ENCODE data around the gene NCAPD2. TPM values are rescaled to one million over a fixed set of nuclear protein-coding genes. Genes with fewer than 3 reads are reported as not detected.

Gene NCAPD2
- total RNA-seq, 2 experiments from 2014 or later = 195 to 201 TPM

DNA sequence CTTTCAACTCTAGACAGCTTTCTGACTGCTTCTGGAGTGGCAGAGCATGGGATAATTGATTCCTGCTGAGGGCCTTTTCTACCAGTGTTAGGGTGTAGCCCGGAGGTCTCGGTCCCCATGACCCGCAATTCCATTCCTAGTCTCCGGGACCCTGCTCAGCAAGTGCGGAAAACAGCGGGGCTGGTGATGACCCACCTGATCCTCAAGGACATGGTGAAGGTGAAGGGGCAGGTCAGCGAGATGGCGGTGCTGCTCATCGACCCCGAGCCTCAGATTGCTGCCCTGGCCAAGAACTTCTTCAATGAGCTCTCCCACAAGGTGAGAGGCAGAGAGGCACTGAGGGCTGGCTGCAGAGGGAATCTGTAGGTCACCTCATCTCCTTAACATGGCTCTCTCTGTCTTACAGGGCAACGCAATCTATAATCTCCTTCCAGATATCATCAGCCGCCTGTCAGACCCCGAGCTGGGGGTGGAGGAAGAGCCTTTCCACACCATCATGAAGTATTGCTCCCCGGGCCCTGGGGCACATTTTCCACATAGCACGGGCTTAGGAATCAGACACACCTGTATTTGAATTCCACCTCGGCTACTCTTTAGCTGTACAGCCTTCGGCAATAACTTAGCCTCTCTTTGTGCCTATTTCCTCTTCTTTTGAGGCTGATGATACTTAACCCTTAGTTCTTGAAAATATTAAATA, 34.8 kb downstream of the NCAPD2 start:
- no peak overlapping the region for H3K27ac Mint-ChIP-seq
- CTCF ChIA-PET = interaction anchor here (0.9 kb wide), 1 partner anchor 193 kb away, joined by 3 read pairs; no protein-coding TSS in a partner anchor
- no peak for DNase-seq
- H3K36me3 Mint-ChIP-seq (ENCODE audit: low read depth) = peaks cover 84% of the 10 kb centered on the region
- no peak overlapping the region for H3K4me3 Mint-ChIP-seq
- peaks cover 28% of the 10 kb centered on the region for H3K4me1 Mint-ChIP-seq (ENCODE audit: low read depth)
- POLR2A ChIA-PET = interaction anchor here (0.8 to 1.1 kb wide), 2 partner anchors 12 to 17 kb away, joined by 3 read pairs; no protein-coding TSS in a partner anchor
- H3K27me3 Mint-ChIP-seq (ENCODE audit: low read depth) = no peaks in the 10 kb centered on the region
- ATAC-seq = no peak
- H3K9me3 Mint-ChIP-seq (ENCODE audit: insufficient read depth) = no peaks in the 10 kb centered on the region

DNA sequence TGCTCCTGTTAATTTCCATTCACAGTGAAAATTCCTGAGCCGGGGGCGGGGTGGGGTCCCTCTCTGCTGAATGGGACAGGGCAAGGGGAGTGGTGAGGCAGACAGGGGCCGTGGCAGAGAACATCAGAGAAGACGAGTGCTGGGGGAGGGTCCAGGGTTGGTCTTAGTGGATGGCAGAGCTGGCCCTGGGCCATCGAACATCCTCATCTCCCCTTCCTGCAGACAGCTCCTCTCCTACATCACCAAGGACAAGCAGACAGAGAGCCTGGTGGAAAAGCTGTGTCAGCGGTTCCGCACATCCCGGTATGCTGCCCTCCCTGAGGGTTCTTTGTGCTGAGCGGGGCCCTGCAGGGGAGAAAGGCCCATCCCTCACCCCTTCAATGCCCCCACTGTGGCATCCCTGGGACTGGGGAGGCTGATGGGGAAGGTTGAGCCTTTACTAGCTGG, 35.4 kb downstream of the NCAPD2 start:
- peaks cover 31% of the 10 kb centered on the region for H3K4me1 Mint-ChIP-seq (ENCODE audit: low read depth)
- POLR2A ChIA-PET = interaction anchor here (0.8 kb wide), 1 partner anchor 16 kb away, joined by 3 read pairs; no protein-coding TSS in a partner anchor
- no peak for DNase-seq
- no peaks in the 10 kb centered on the region for H3K9me3 Mint-ChIP-seq (ENCODE audit: insufficient read depth)
- no peak for ATAC-seq
- H3K36me3 Mint-ChIP-seq (ENCODE audit: low read depth) = peaks cover 84% of the 10 kb centered on the region
- no peak overlapping the region for H3K4me3 Mint-ChIP-seq
- H3K27ac Mint-ChIP-seq = peak overlapping the region; percentile 14
- CTCF ChIA-PET = interaction anchor here (0.9 kb wide), 1 partner anchor 194 kb away, joined by 3 read pairs; no protein-coding TSS in a partner anchor
- no peaks in the 10 kb centered on the region for H3K27me3 Mint-ChIP-seq (ENCODE audit: low read depth)

DNA sequence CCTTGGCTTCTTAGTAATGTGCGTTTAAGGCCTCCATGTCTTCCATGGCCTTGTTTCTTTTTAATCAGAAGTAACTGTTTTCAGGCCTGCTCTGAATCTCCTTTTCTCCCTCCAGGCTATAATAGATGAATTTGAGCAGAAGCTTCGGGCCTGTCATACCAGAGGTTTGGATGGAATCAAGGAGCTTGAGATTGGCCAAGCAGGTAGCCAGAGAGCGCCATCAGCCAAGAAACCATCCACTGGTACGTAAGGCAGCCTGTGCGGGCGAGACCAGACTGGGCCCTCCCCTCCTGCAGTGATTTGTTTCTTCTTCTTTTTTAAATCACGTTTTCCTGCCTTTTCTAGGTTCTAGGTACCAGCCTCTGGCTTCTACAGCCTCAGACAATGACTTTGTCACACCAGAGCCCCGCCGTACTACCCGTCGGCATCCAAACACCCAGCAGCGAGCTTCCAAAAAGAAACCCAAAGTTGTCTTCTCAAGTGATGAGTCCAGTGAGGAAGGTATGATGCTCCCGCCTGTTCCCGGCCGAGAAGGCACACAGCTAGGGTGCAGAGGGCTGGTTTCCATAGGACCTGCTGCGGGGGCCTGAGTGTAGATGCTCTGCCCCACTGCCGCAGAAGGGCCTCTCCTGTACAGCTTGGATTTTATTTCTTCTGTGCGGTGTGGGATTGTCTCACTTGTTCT, 36.8 kb downstream of the NCAPD2 start:
- POLR2A ChIA-PET = interaction anchor here (1.1 kb wide), 2 partner anchors 37 to 60 kb away, joined by 3 to 4 read pairs; partner anchors contain the start of genes MRPL51 and VAMP1

DNA sequence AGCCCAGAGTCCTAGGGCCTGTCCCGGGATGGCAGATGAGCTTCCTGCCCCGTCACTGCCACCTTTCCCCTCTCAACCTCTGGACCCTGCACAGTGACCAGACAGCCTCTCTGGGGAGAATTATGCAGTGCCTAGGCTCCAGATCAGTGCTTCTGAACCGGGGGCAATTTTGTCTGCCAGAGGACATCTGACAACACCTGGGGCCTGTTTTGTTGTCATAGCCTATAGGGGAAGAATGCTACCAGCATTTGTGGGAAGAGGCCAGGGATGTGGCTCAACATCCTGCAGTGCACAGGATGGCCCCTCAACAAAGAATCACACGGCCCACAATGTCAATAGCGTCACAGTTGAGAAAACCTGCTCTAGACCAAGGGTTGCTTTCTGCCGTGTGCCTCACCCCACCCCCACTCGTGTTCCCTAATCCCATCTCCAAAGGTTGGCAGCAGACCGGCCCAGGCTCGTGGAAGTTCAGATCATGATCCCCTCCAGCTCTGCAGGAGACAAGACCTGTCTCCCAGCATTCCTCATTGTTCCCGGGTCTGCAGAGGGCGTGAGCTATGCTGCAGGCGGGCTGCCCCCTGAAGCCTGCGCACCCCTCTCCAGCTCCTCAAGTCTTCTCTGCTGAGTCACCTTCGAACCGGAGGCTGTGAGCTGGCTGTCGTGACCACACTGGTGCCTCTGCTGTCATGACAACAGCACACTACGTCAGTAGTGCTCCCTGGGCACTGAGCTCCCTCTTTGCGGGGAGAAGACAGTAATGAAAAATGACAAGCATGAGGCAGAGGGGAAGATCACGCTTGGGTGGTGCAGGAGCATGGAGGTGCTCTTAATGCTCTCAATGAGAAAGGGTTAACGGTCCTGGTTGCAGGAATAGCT, 38.4 kb downstream of the NCAPD2 start:
- ATAC-seq = peak; percentile 43
- ChIA-PET CTCF (interaction anchor here (0.9 to 2.1 kb wide), 11 partner anchors 15 to 197 kb away, joined by 3 to 11 read pairs (median 6); partner anchors contain the start of genes NOP2, VAMP1 and ZNF384), POLR2A (interaction anchor here (0.7 to 1.8 kb wide), 17 partner anchors 9 to 198 kb away, joined by 3 to 14 read pairs (median 5); partner anchors contain the start of genes MRPL51, VAMP1 and ZNF384)
- Mint-ChIP-seq H3K4me3 (peak overlapping the region; percentile 99), H3K4me1 (ENCODE audit: low read depth) (peaks cover 42% of the 10 kb centered on the region), H3K36me3 (ENCODE audit: low read depth) (peaks cover 88% of the 10 kb centered on the region), H3K27me3 (ENCODE audit: low read depth) (no peaks in the 10 kb centered on the region), H3K9me3 (ENCODE audit: insufficient read depth) (no peaks in the 10 kb centered on the region), H3K27ac (peak overlapping the region; percentile 100)
- DNase-seq = peak; percentile 92

More for the DNA sequence above, 36.8 kb downstream of the NCAPD2 start:
- Mint-ChIP-seq H3K4me1 (ENCODE audit: low read depth) (peaks cover 31% of the 10 kb centered on the region), H3K4me3 (no peak overlapping the region), H3K27me3 (ENCODE audit: low read depth) (no peaks in the 10 kb centered on the region), H3K9me3 (ENCODE audit: insufficient read depth) (no peaks in the 10 kb centered on the region), H3K36me3 (ENCODE audit: low read depth) (peaks cover 87% of the 10 kb centered on the region), H3K27ac (peak overlapping the region; percentile 58)
- CTCF ChIA-PET = interaction anchor here (1.0 to 2.1 kb wide), 2 partner anchors 27 to 36 kb away, joined by 3 to 8 read pairs; no protein-coding TSS in a partner anchor
- no peak for DNase-seq
- ATAC-seq = no peak

DNA sequence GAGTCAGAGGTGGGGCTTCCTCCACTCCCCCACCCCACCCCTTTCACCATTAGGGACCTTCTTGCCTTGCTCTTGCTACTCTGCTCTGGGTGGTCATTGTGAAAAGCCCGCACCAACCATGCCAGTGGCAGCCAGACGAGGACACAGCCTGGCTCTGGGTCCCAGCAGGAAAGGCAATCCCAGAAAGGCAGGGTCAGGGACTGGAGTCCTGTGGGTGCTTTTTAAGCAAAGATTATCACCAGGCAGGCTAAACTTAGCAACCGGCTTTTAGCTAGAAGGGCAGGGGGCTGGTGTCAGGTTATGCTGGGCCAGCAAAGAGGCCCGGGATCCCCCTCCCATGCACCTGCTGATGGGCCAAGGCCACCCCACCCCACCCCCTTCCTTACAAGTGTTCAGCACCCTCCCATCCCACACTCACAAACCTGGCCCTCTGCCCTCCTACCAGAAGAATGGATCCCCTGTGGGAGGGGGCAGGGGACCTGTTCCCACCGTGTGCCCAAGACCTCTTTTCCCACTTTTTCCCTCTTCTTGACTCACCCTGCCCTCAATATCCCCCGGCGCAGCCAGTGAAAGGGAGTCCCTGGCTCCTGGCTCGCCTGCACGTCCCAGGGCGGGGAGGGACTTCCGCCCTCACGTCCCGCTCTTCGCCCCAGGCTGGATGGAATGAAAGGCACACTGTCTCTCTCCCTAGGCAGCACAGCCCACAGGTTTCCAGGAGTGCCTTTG, 39.2 kb downstream of the NCAPD2 start:
- peaks cover 88% of the 10 kb centered on the region for H3K36me3 Mint-ChIP-seq (ENCODE audit: low read depth)
- H3K27me3 Mint-ChIP-seq (ENCODE audit: low read depth) = no peaks in the 10 kb centered on the region
- ChIA-PET POLR2A (interaction anchor here (0.7 to 1.8 kb wide), 16 partner anchors 10 to 198 kb away, joined by 3 to 14 read pairs (median 4); partner anchors contain the start of genes MRPL51, VAMP1 and ZNF384), CTCF (interaction anchor here (0.9 to 2.1 kb wide), 8 partner anchors 24 to 156 kb away, joined by 3 to 11 read pairs (median 6); partner anchors contain the start of genes NOP2, VAMP1 and ZNF384)
- H3K9me3 Mint-ChIP-seq (ENCODE audit: insufficient read depth) = no peaks in the 10 kb centered on the region
- H3K4me3 Mint-ChIP-seq = peak overlapping the region; percentile 99
- peak overlapping the region; percentile 100 for H3K27ac Mint-ChIP-seq
- DNase-seq (peak; percentile 52), ATAC-seq (peak; percentile 3)
- H3K4me1 Mint-ChIP-seq (ENCODE audit: low read depth) = peaks cover 50% of the 10 kb centered on the region

DNA sequence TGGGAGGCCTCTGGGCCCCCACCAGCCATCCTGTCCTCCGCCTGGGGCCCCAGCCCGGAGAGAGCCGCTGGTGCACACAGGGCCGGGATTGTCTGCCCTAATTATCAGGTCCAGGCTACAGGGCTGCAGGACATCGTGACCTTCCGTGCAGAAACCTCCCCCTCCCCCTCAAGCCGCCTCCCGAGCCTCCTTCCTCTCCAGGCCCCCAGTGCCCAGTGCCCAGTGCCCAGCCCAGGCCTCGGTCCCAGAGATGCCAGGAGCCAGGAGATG, 39.7 kb downstream of the NCAPD2 start:
- Mint-ChIP-seq H3K27ac (peak overlapping the region; percentile 100), H3K4me1 (ENCODE audit: low read depth) (peaks cover 54% of the 10 kb centered on the region), H3K27me3 (ENCODE audit: low read depth) (no peaks in the 10 kb centered on the region), H3K9me3 (ENCODE audit: insufficient read depth) (no peaks in the 10 kb centered on the region), H3K4me3 (peak overlapping the region; percentile 99), H3K36me3 (ENCODE audit: low read depth) (peaks cover 89% of the 10 kb centered on the region)
- ATAC-seq (peak; percentile 0), DNase-seq (no peak)
- CTCF ChIA-PET = interaction anchor here (1.0 to 8.3 kb wide), 7 partner anchors 19 to 197 kb away, joined by 3 to 97 read pairs (median 8); partner anchors contain the start of gene VAMP1
- POLR2A ChIA-PET = interaction anchor here (0.5 to 7.2 kb wide), 27 partner anchors 8 to 319 kb away, joined by 3 to 74 read pairs (median 4); partner anchors contain the start of genes MRPL51, NOP2, USP5 and VAMP1

DNA sequence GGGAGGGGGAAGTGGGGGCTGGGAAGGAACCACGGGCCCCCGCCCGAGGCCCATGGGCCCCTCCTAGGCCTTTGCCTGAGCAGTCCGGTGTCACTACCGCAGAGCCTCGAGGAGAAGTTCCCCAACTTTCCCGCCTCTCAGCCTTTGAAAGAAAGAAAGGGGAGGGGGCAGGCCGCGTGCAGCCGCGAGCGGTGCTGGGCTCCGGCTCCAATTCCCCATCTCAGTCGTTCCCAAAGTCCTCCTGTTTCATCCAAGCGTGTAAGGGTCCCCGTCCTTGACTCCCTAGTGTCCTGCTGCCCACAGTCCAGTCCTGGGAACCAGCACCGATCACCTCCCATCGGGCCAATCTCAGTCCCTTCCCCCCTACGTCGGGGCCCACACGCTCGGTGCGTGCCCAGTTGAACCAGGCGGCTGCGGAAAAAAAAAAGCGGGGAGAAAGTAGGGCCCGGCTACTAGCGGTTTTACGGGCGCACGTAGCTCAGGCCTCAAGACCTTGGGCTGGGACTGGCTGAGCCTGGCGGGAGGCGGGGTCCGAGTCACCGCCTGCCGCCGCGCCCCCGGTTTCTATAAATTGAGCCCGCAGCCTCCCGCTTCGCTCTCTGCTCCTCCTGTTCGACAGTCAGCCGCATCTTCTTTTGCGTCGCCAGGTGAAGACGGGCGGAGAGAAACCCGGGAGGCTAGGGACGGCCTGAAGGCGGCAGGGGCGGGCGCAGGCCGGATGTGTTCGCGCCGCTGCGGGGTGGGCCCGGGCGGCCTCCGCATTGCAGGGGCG, 40.2 kb downstream of the NCAPD2 start, which contains the start of gene GAPDH:
Gene GAPDH, plus strand, starts transcription at position 595 of the 772 bp plus-strand sequence. CDS start 316 bp downstream, outside the sequence.
- peak; percentile 62 for ATAC-seq
- Mint-ChIP-seq H3K4me3 (peak within 1 kb of the TSS; percentile 99), H3K4me1 (ENCODE audit: low read depth) (peaks cover 59% of the 10 kb centered on the region), H3K9me3 (ENCODE audit: insufficient read depth) (no peaks in the 10 kb centered on the region), H3K27me3 (ENCODE audit: low read depth) (no peaks in the 10 kb centered on the region), H3K36me3 (ENCODE audit: low read depth) (peaks cover 89% of the 10 kb centered on the region), H3K27ac (peak within 1 kb of the TSS; percentile 100)
- ChIA-PET CTCF (interaction anchor here (1.0 to 8.3 kb wide), 6 partner anchors 19 to 198 kb away, joined by 3 to 97 read pairs (median 8); partner anchors contain the start of gene VAMP1), POLR2A (interaction anchor here (0.5 to 7.2 kb wide), 24 partner anchors 9 to 318 kb away, joined by 3 to 74 read pairs (median 4); partner anchors contain the start of genes MRPL51, NOP2, USP5 and VAMP1)
- peak; percentile 94 for DNase-seq

DNA sequence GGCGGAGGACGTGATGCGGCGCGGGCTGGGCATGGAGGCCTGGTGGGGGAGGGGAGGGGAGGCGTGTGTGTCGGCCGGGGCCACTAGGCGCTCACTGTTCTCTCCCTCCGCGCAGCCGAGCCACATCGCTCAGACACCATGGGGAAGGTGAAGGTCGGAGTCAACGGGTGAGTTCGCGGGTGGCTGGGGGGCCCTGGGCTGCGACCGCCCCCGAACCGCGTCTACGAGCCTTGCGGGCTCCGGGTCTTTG, 40.7 kb downstream of the NCAPD2 start:
- ATAC-seq (no peak), DNase-seq (no peak)
- no peaks in the 10 kb centered on the region for H3K9me3 Mint-ChIP-seq (ENCODE audit: insufficient read depth)
- CTCF ChIA-PET = interaction anchor here (1.0 to 8.3 kb wide), 6 partner anchors 18 to 198 kb away, joined by 3 to 97 read pairs (median 6); no protein-coding TSS in a partner anchor
- H3K4me3 Mint-ChIP-seq = peak overlapping the region; percentile 99
- H3K36me3 Mint-ChIP-seq (ENCODE audit: low read depth) = peaks cover 90% of the 10 kb centered on the region
- H3K4me1 Mint-ChIP-seq (ENCODE audit: low read depth) = peaks cover 64% of the 10 kb centered on the region
- POLR2A ChIA-PET = interaction anchor here (0.6 to 7.2 kb wide), 18 partner anchors 9 to 409 kb away, joined by 3 to 74 read pairs (median 4); partner anchors contain the start of genes C12orf57, MRPL51, RNU7-1 and USP5
- H3K27me3 Mint-ChIP-seq (ENCODE audit: low read depth) = no peaks in the 10 kb centered on the region
- H3K27ac Mint-ChIP-seq = peak overlapping the region; percentile 100

DNA sequence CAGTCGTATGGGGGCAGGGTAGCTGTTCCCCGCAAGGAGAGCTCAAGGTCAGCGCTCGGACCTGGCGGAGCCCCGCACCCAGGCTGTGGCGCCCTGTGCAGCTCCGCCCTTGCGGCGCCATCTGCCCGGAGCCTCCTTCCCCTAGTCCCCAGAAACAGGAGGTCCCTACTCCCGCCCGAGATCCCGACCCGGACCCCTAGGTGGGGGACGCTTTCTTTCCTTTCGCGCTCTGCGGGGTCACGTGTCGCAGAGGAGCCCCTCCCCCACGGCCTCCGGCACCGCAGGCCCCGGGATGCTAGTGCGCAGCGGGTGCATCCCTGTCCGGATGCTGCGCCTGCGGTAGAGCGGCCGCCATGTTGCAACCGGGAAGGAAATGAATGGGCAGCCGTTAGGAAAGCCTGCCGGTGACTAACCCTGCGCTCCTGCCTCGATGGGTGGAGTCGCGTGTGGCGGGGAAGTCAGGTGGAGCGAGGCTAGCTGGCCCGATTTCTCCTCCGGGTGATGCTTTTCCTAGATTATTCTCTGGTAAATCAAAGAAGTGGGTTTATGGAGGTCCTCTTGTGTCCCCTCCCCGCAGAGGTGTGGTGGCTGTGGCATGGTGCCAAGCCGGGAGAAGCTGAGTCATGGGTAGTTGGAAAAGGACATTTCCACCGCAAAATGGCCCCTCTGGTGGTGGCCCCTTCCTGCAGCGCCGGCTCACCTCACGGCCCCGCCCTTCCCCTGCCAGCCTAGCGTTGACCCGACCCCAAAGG, 41.2 kb downstream of the NCAPD2 start:
- H3K27me3 Mint-ChIP-seq (ENCODE audit: low read depth) = no peaks in the 10 kb centered on the region
- peak overlapping the region; percentile 100 for H3K27ac Mint-ChIP-seq
- H3K9me3 Mint-ChIP-seq (ENCODE audit: insufficient read depth) = no peaks in the 10 kb centered on the region
- peak overlapping the region; percentile 99 for H3K4me3 Mint-ChIP-seq
- ChIA-PET CTCF (interaction anchor here (0.9 to 8.3 kb wide), 7 partner anchors 18 to 200 kb away, joined by 4 to 97 read pairs (median 7); partner anchors contain the start of gene VAMP1), POLR2A (interaction anchor here (0.6 to 7.2 kb wide), 20 partner anchors 17 to 409 kb away, joined by 3 to 74 read pairs (median 4); partner anchors contain the start of genes C12orf57, MRPL51, RNU7-1 and TAPBPL)
- H3K4me1 Mint-ChIP-seq (ENCODE audit: low read depth) = peaks cover 69% of the 10 kb centered on the region
- DNase-seq = peak; percentile 85
- ATAC-seq = peak; percentile 25
- H3K36me3 Mint-ChIP-seq (ENCODE audit: low read depth) = peaks cover 87% of the 10 kb centered on the region
